GM23338 (cell line): ENCODE data around the gene SART1. TPM values are rescaled to one million over a fixed set of nuclear protein-coding genes. Genes with fewer than 3 reads are reported as not detected.
A peak's percentile ranks its signal among the peaks of the same experiment; 100 is the strongest.

Experiments
- ATAC-seq: fragments of 200-7000 bp; cut with Tn5 transposase; 3 replicates; pipeline ENCODE4 v1.9.1; 2020
- DNase-seq: peaks from one replicate; pipeline ENCODE4 v3.0.0-alpha.2; 2015; ENCODE audit warnings: low spot score
- H2AFZ ChIP-seq: fragments of 200-600 bp; sonication (generic); 2 replicates; pipeline ENCODE4 v1.8.0; 2016; ENCODE audit warnings: antibody characterized with exemption, mild to moderate bottlenecking, moderate library complexity
- H3F3A ChIP-seq: fragments of 200-600 bp; sonication (generic); replicated peaks from 2 replicates; pipeline ENCODE4 v1.8.0; 2017; ENCODE audit warnings: antibody characterized with exemption, mixed run types, low read depth
- H3K27ac ChIP-seq: fragments of 200-600 bp; sonication (generic); 2 replicates; pipeline ENCODE4 v1.6.1; 2016; ENCODE audit warnings: low read depth
- H3K27me3 ChIP-seq: fragments of 200-600 bp; sonication (generic); 2 replicates; pipeline ENCODE4 v1.8.0; 2016; ENCODE audit warnings: mild to moderate bottlenecking, mixed run types, moderate library complexity; ENCODE audit not compliant: insufficient read depth
- H3K36me3 ChIP-seq: fragments of 200-600 bp; sonication (generic); 2 replicates; pipeline ENCODE4 v1.8.0; 2016; ENCODE audit warnings: mild to moderate bottlenecking; ENCODE audit not compliant: insufficient read depth
- H3K4me1 ChIP-seq: fragments of 200-600 bp; sonication (generic); 2 replicates; pipeline ENCODE4 v1.8.0; 2016; ENCODE audit warnings: mild to moderate bottlenecking, moderate library complexity; ENCODE audit not compliant: insufficient read depth
- H3K4me2 ChIP-seq: fragments of 200-600 bp; sonication (generic); 2 replicates; pipeline ENCODE4 v1.7.1; 2017; ENCODE audit warnings: mixed run types
- H3K4me3 ChIP-seq: fragments of 200-600 bp; sonication (generic); 2 replicates; pipeline ENCODE4 v1.6.1; 2016; ENCODE audit warnings: mixed run types
- H3K79me2 ChIP-seq: fragments of 200-600 bp; sonication (generic); replicated peaks from 2 replicates; pipeline ENCODE4 v1.8.0; 2017; ENCODE audit warnings: mild to moderate bottlenecking; ENCODE audit not compliant: insufficient read depth
- H3K9me2 ChIP-seq: fragments of 200-600 bp; sonication (generic); 2 replicates; pipeline ENCODE4 v1.8.0; 2017; ENCODE audit not compliant: insufficient read depth
- H4K20me1 ChIP-seq: fragments of 200-600 bp; sonication (generic); replicated peaks from 2 replicates; pipeline ENCODE4 v1.8.0; 2017; ENCODE audit warnings: mild to moderate bottlenecking; ENCODE audit not compliant: insufficient read depth
- H3K27ac Mint-ChIP-seq: 2 replicates; pipeline ENCODE4 v1.8.0; 2020; ENCODE audit warnings: inconsistent platforms, mild to moderate bottlenecking, moderate library complexity, mixed read lengths
- H3K27me3 Mint-ChIP-seq: 3 replicates; pipeline ENCODE4 v1.8.0; 2022; ENCODE audit warnings: low read depth, mild to moderate bottlenecking, moderate library complexity, mixed read lengths, inconsistent platforms; ENCODE audit not compliant: insufficient read depth, poor library complexity
- H3K36me3 Mint-ChIP-seq: 3 replicates; pipeline ENCODE4 v1.8.0; 2021; ENCODE audit warnings: low read depth, mild to moderate bottlenecking, inconsistent platforms, moderate library complexity, mixed read lengths
- H3K4me1 Mint-ChIP-seq: 3 replicates; pipeline ENCODE4 v1.8.0; 2020; ENCODE audit warnings: mild to moderate bottlenecking, inconsistent platforms, mixed read lengths
- H3K4me3 Mint-ChIP-seq: 3 replicates; pipeline ENCODE4 v1.8.0; 2021; ENCODE audit warnings: moderate library complexity, mild to moderate bottlenecking, inconsistent platforms, mixed read lengths
- H3K9me3 Mint-ChIP-seq: 3 replicates; pipeline ENCODE4 v1.8.0; 2020; ENCODE audit warnings: moderate library complexity, mild to moderate bottlenecking, inconsistent platforms, mixed read lengths
- CREB1 ChIP-seq: fragments of 250-450 bp; sonication (Bioruptor Pico); IDR thresholded peaks from 2 replicates; pipeline ENCODE4 v1.5.0; 2020; ENCODE audit warnings: low read depth, mild to moderate bottlenecking, moderate library complexity
- EZH2 ChIP-seq: fragments of 200-600 bp; sonication (generic); IDR thresholded peaks from one replicate; pipeline ENCODE4 v1.8.0; 2017; ENCODE audit warnings: antibody characterized with exemption, mild to moderate bottlenecking, low read depth; ENCODE audit not compliant: unreplicated experiment
- EZH2phosphoT487 ChIP-seq: fragments of 200-600 bp; sonication (generic); IDR thresholded peaks from one replicate; pipeline ENCODE4 v1.8.1; 2018; ENCODE audit warnings: antibody characterized with exemption; ENCODE audit not compliant: unreplicated experiment
- JUNB ChIP-seq: IDR thresholded peaks from one replicate; pipeline ENCODE4 v1.6.1; 2016; ENCODE audit warnings: antibody characterized with exemption; ENCODE audit not compliant: unreplicated experiment
- NANOG ChIP-seq: IDR thresholded peaks from 2 replicates; pipeline ENCODE4 v1.6.1; 2016; ENCODE audit warnings: antibody characterized with exemption, borderline replicate concordance
- POLR2AphosphoS5 ChIP-seq: IDR thresholded peaks from 2 replicates; pipeline ENCODE4 v1.6.1; 2016; ENCODE audit warnings: antibody characterized with exemption, low read depth
- STAT1 ChIP-seq: IDR thresholded peaks from one replicate; pipeline ENCODE4 v1.6.1; 2016; ENCODE audit warnings: antibody characterized with exemption; ENCODE audit not compliant: unreplicated experiment
- ZNF114 ChIP-seq: fragments of 250-450 bp; sonication (Bioruptor Pico); IDR thresholded peaks from 2 replicates; pipeline ENCODE4 v1.5.0; 2020; ENCODE audit warnings: mild to moderate bottlenecking, moderate library complexity
- ZNF331 ChIP-seq: fragments of 250-450 bp; sonication (Bioruptor Pico); IDR thresholded peaks from 2 replicates; pipeline ENCODE4 v1.5.0; 2020; ENCODE audit warnings: low read depth, mild to moderate bottlenecking, moderate library complexity
- polyA plus RNA-seq: library from polyadenylated mRNA; unstranded; fragments of >200 nt; fragmentation: Nextera tagmentation; extraction: Ambion mirVana; gene quantifications from 2 replicates; pipeline ENCODE4 v1.2.1, GENCODE V29; 2016
- total RNA-seq: library from RNA; depleted of rRNA; stranded (reverse); fragments of >200 nt; shearing (Covaris generic); gene quantifications from 2 replicates; pipeline ENCODE4 v1.2.3, GENCODE V29; 2014
- TF ChIP-seq, protein P1 (sequence below): IDR thresholded peaks from 2 replicates; pipeline ENCODE4 v1.6.1; 2016; ENCODE audit warnings: antibody characterized with exemption
- TF ChIP-seq, protein P2 (sequence below), 2 experiments: fragments of 200-600 bp in 1 of 2; sonication (generic) in 1 of 2; conservative IDR thresholded peaks; 2 replicates each; pipeline versions ENCODE4 v1.5.1 to v1.6.1; 2016 to 2017; ENCODE audit warnings: antibody characterized with exemption in 2 of 2, low read depth in 2 of 2, mild to moderate bottlenecking in 2 of 2, moderate library complexity in 1 of 2
- TF ChIP-seq, protein P3 (sequence below): IDR thresholded peaks from one replicate; pipeline ENCODE4 v1.6.1; 2018; ENCODE audit warnings: antibody characterized with exemption; ENCODE audit not compliant: unreplicated experiment
- TF ChIP-seq, protein P4 (sequence below): fragments of 250-450 bp; sonication (Bioruptor Pico); IDR thresholded peaks from 2 replicates; pipeline ENCODE4 v1.5.0; 2020; ENCODE audit warnings: mild to moderate bottlenecking, moderate library complexity

Gene SART1
- total and polyA plus RNA-seq, 2 experiments from 2014 or later, result 43.9 to 91.0 TPM

DNA sequence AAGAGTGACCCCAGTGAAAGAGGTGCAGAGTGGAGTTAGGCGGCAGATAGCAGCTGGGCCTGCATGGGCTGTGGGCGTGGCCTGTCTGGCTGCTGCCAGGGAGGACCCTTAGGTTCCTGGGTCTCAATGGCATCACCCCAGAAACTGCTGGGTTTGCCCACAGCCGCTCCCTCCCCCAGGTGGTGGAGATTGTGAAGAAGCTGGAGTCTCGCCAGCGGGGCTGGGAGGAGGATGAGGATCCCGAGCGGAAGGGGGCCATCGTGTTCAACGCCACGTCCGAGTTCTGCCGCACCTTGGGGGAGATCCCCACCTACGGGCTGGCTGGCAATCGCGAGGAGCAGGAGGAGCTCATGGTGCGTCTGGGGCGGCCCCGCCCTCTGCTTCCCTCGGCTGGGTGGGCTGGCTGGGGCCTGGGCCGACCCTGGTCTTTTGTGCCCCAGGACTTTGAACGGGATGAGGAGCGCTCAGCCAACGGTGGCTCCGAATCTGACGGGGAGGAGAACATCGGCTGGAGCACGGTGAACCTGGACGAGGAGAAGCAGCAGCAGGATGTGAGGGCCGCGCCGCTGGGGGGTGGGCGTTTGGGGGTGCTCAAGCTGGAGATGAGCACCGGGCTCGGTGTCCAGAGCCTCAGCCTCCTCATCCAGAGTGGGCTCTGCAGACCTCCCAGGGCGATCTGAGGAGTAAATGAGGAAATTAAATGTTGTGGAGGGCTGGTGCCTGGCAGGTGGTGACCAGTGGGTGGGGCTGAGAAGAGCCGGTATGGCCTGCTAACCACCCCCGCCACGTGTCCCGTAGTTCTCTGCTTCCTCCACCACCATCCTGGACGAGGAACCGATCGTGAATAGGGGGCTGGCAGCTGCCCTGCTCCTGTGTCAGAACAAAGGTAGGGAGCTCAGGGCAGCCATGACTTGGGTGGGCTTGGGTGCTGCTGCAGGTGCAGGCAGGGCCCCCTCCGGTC lies 15.0 kb downstream of the SART1 start:
- H3K4me3 Mint-ChIP-seq, result no peak overlapping the region
- Histone ChIP-seq H3K27ac (no peak overlapping the region), H3K27me3 (no peaks in the 10 kb centered on the region), H4K20me1 (no peaks in the 10 kb centered on the region; the same call in none of the 2 replicates), H2AFZ (no peak overlapping the region), H3K9me2 (no peaks in the 10 kb centered on the region), H3K36me3 (no peaks in the 10 kb centered on the region), H3K79me2 (no peaks in the 10 kb centered on the region), H3K4me2 (no peak overlapping the region), H3K4me1 (no peaks in the 10 kb centered on the region), H3K4me3 (no peak overlapping the region), H3F3A (no peaks in the 10 kb centered on the region)
- DNase-seq, result no peak
- H3K27me3 Mint-ChIP-seq, result peaks cover 16% of the 10 kb centered on the region
- TF ChIP-seq EZH2phosphoT487 (no peak), CREB1 (CRISPR knock-in tag) (no peak), ZNF331 (no peak), ZNF114 (CRISPR knock-in tag) (no peak), STAT1 (no peak), EZH2 (no peak), JUNB (no peak), POLR2AphosphoS5 (no peak), NANOG (no peak)
- TF ChIP-seq, protein P1, sequence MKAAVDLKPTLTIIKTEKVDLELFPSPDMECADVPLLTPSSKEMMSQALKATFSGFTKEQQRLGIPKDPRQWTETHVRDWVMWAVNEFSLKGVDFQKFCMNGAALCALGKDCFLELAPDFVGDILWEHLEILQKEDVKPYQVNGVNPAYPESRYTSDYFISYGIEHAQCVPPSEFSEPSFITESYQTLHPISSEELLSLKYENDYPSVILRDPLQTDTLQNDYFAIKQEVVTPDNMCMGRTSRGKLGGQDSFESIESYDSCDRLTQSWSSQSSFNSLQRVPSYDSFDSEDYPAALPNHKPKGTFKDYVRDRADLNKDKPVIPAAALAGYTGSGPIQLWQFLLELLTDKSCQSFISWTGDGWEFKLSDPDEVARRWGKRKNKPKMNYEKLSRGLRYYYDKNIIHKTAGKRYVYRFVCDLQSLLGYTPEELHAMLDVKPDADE, result no peak
- TF ChIP-seq, protein P2, sequence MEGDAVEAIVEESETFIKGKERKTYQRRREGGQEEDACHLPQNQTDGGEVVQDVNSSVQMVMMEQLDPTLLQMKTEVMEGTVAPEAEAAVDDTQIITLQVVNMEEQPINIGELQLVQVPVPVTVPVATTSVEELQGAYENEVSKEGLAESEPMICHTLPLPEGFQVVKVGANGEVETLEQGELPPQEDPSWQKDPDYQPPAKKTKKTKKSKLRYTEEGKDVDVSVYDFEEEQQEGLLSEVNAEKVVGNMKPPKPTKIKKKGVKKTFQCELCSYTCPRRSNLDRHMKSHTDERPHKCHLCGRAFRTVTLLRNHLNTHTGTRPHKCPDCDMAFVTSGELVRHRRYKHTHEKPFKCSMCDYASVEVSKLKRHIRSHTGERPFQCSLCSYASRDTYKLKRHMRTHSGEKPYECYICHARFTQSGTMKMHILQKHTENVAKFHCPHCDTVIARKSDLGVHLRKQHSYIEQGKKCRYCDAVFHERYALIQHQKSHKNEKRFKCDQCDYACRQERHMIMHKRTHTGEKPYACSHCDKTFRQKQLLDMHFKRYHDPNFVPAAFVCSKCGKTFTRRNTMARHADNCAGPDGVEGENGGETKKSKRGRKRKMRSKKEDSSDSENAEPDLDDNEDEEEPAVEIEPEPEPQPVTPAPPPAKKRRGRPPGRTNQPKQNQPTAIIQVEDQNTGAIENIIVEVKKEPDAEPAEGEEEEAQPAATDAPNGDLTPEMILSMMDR (conservative IDR thresholded peaks at IDR 0.05; ENCODE audit: low read depth in 2 of 2), result no peak
- TF ChIP-seq, protein P3, sequence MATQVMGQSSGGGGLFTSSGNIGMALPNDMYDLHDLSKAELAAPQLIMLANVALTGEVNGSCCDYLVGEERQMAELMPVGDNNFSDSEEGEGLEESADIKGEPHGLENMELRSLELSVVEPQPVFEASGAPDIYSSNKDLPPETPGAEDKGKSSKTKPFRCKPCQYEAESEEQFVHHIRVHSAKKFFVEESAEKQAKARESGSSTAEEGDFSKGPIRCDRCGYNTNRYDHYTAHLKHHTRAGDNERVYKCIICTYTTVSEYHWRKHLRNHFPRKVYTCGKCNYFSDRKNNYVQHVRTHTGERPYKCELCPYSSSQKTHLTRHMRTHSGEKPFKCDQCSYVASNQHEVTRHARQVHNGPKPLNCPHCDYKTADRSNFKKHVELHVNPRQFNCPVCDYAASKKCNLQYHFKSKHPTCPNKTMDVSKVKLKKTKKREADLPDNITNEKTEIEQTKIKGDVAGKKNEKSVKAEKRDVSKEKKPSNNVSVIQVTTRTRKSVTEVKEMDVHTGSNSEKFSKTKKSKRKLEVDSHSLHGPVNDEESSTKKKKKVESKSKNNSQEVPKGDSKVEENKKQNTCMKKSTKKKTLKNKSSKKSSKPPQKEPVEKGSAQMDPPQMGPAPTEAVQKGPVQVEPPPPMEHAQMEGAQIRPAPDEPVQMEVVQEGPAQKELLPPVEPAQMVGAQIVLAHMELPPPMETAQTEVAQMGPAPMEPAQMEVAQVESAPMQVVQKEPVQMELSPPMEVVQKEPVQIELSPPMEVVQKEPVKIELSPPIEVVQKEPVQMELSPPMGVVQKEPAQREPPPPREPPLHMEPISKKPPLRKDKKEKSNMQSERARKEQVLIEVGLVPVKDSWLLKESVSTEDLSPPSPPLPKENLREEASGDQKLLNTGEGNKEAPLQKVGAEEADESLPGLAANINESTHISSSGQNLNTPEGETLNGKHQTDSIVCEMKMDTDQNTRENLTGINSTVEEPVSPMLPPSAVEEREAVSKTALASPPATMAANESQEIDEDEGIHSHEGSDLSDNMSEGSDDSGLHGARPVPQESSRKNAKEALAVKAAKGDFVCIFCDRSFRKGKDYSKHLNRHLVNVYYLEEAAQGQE, result no peak
- TF ChIP-seq, protein P4, sequence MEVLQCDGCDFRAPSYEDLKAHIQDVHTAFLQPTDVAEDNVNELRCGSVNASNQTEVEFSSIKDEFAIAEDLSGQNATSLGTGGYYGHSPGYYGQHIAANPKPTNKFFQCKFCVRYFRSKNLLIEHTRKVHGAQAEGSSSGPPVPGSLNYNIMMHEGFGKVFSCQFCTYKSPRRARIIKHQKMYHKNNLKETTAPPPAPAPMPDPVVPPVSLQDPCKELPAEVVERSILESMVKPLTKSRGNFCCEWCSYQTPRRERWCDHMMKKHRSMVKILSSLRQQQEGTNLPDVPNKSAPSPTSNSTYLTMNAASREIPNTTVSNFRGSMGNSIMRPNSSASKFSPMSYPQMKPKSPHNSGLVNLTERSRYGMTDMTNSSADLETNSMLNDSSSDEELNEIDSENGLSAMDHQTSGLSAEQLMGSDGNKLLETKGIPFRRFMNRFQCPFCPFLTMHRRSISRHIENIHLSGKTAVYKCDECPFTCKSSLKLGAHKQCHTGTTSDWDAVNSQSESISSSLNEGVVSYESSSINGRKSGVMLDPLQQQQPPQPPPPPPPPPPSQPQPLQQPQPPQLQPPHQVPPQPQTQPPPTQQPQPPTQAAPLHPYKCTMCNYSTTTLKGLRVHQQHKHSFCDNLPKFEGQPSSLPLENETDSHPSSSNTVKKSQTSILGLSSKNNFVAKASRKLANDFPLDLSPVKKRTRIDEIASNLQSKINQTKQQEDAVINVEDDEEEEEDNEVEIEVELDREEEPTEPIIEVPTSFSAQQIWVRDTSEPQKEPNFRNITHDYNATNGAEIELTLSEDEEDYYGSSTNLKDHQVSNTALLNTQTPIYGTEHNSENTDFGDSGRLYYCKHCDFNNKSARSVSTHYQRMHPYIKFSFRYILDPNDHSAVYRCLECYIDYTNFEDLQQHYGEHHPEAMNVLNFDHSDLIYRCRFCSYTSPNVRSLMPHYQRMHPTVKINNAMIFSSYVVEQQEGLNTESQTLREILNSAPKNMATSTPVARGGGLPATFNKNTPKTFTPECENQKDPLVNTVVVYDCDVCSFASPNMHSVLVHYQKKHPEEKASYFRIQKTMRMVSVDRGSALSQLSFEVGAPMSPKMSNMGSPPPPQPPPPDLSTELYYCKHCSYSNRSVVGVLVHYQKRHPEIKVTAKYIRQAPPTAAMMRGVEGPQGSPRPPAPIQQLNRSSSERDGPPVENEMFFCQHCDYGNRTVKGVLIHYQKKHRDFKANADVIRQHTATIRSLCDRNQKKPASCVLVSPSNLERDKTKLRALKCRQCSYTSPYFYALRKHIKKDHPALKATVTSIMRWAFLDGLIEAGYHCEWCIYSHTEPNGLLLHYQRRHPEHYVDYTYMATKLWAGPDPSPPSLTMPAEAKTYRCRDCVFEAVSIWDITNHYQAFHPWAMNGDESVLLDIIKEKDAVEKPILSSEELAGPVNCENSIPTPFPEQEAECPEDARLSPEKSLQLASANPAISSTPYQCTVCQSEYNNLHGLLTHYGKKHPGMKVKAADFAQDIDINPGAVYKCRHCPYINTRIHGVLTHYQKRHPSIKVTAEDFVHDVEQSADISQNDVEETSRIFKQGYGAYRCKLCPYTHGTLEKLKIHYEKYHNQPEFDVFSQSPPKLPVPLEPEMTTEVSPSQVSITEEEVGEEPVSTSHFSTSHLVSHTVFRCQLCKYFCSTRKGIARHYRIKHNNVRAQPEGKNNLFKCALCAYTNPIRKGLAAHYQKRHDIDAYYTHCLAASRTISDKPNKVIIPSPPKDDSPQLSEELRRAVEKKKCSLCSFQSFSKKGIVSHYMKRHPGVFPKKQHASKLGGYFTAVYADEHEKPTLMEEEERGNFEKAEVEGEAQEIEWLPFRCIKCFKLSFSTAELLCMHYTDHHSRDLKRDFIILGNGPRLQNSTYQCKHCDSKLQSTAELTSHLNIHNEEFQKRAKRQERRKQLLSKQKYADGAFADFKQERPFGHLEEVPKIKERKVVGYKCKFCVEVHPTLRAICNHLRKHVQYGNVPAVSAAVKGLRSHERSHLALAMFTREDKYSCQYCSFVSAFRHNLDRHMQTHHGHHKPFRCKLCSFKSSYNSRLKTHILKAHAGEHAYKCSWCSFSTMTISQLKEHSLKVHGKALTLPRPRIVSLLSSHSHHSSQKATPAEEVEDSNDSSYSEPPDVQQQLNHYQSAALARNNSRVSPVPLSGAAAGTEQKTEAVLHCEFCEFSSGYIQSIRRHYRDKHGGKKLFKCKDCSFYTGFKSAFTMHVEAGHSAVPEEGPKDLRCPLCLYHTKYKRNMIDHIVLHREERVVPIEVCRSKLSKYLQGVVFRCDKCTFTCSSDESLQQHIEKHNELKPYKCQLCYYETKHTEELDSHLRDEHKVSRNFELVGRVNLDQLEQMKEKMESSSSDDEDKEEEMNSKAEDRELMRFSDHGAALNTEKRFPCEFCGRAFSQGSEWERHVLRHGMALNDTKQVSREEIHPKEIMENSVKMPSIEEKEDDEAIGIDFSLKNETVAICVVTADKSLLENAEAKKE, result no peak
- peaks cover 6% of the 10 kb centered on the region; the same call in 2 of the 3 replicates for H3K4me1 Mint-ChIP-seq
- peak; percentile 20; the same call in 2 of the 3 replicates for ATAC-seq
- peaks cover 55% of the 10 kb centered on the region for H3K36me3 Mint-ChIP-seq
- peaks cover 3% of the 10 kb centered on the region; the same call in 1 of the 3 replicates for H3K9me3 Mint-ChIP-seq
- peak overlapping the region; percentile 58; the same call in 1 of the 2 replicates for H3K27ac Mint-ChIP-seq
